Upper lobe of right lung (tissue), 1 donor: ENCODE data around the gene SLC23A1. TPM values are rescaled to one million over a fixed set of nuclear protein-coding genes. Genes with fewer than 3 reads are reported as not detected.

Experiments used
- ATAC-seq: fragments of 200-7000 bp; cut with Tn5 transposase; one replicate; pipeline ENCODE4 v1.9.1; 2020; ENCODE audit warnings: mild to moderate bottlenecking, moderate library complexity
- DNase-seq: peaks from one replicate; pipeline ENCODE4 v3.0.0-alpha.2; 2020
- H3K27ac ChIP-seq: fragments of 200-600 bp; one replicate; pipeline ENCODE4 v1.8.0; 2022
- H3K27me3 ChIP-seq: fragments of 200-600 bp; one replicate; pipeline ENCODE4 v1.8.0; 2022; ENCODE audit warnings: mild to moderate bottlenecking
- H3K36me3 ChIP-seq: fragments of 200-600 bp; one replicate; pipeline ENCODE4 v1.8.0; 2022
- H3K4me1 ChIP-seq: fragments of 200-600 bp; one replicate; pipeline ENCODE4 v1.8.0; 2022
- H3K4me3 ChIP-seq: fragments of 200-600 bp; one replicate; pipeline ENCODE4 v1.8.0; 2022; ENCODE audit warnings: mild to moderate bottlenecking
- H3K9me3 ChIP-seq: fragments of 200-600 bp; one replicate; pipeline ENCODE4 v1.8.0; 2022
- intact Hi-C: fragments of 100-400 bp; cut with DNase I; formaldehyde crosslinking; loops from one replicate; pipeline ENCODE4 v1.11.0; 2022
- total RNA-seq: library from RNA; stranded (reverse); fragmentation: NEBNext Ultra II Directional; extraction: Animal tissue kit (Norgen Biotek cat#: 25700); gene quantifications from one replicate; pipeline ENCODE4 v1.2.1, GENCODE V29; 2021
- TF ChIP-seq, protein P1 (sequence below): fragments of 200-600 bp; IDR thresholded peaks from one replicate; pipeline ENCODE4 v1.8.0; 2022; ENCODE audit warnings: antibody characterized with exemption
- donor health status: DM: no; HTN: yes; CAD: no; lungs with severe emphysema.

Gene SLC23A1
- total RNA-seq, 1 donor from 2014 or later, result not detected

DNA sequence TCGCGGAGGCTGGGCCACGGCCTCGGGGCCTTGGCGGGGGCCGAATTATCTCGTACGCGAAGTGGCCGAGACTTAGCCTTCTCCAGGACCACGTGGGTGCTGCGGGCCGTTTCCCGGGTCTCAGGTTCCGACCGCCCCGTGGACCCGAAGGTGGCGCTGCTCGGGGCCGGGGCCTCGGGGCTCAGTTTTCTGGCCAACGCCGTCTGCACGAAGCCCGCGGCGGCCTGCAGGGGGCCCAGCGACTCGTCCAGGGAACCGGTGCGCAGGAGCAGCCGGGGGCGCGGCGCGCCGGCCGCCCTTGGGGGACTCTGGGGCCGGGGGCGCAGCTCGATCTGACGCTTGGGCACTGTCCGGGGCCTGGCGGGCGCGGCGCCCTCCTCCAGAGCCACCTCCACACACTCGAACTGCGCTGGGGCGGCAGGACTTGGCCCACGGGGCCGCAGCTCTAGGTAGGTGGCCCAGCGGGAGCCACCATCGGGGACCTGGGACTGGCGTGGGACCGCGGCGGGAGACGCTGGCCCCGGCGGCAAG, 11.1 kb upstream of the SLC23A1 start:
- peak; percentile 70 for DNase-seq
- peaks cover 18% of the 10 kb centered on the region for H3K4me1 ChIP-seq
- intact Hi-C loops, result no loop called here

DNA sequence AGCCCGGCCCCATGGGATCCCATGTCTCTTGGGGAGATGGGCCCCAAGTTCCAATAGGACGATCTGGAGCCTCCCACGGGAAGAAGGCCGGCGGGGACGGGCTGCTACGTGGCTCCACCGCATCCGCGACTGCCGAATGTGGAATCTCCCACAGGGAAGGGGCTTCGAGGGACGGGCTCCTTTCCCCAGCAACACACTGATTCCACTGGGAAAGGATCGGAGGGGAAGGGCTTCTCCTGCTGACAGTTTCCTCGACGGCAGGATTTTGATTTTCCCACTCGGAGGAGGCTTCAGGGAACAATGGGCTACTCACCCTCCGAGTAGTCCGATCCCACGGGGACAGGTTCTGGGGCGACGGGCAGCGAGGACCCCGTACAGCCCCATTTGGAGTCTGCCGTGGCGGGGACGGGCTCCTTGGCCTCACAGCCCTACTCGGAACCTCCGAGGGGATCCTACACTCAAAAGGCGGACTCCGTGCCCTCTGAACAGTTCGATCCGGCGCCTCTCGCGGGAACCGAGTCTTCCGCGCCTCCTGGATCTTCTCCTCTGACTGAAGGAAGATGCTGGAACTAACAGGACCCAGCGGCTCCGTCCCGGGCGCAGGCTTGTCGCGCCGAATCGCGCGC, 10.5 kb upstream of the SLC23A1 start:
- H3K27ac ChIP-seq, result no peak overlapping the region
- intact Hi-C loops, result no loop called here
- peaks cover 19% of the 10 kb centered on the region for H3K27me3 ChIP-seq
- peaks cover 20% of the 10 kb centered on the region for H3K4me1 ChIP-seq
- H3K36me3 ChIP-seq, result no peaks in the 10 kb centered on the region
- H3K4me3 ChIP-seq, result peak overlapping the region; percentile 58
- DNase-seq (no peak), ATAC-seq (no peak)
- H3K9me3 ChIP-seq, result no peaks in the 10 kb centered on the region
- TF ChIP-seq, protein P1, sequence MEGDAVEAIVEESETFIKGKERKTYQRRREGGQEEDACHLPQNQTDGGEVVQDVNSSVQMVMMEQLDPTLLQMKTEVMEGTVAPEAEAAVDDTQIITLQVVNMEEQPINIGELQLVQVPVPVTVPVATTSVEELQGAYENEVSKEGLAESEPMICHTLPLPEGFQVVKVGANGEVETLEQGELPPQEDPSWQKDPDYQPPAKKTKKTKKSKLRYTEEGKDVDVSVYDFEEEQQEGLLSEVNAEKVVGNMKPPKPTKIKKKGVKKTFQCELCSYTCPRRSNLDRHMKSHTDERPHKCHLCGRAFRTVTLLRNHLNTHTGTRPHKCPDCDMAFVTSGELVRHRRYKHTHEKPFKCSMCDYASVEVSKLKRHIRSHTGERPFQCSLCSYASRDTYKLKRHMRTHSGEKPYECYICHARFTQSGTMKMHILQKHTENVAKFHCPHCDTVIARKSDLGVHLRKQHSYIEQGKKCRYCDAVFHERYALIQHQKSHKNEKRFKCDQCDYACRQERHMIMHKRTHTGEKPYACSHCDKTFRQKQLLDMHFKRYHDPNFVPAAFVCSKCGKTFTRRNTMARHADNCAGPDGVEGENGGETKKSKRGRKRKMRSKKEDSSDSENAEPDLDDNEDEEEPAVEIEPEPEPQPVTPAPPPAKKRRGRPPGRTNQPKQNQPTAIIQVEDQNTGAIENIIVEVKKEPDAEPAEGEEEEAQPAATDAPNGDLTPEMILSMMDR, result no peak

More for the DNA sequence above, 11.1 kb upstream of the SLC23A1 start:
- peaks cover 19% of the 10 kb centered on the region for H3K27me3 ChIP-seq
- no peak overlapping the region for H3K27ac ChIP-seq
- H3K9me3 ChIP-seq, result no peaks in the 10 kb centered on the region
- TF ChIP-seq, protein P1, result peak; percentile 48
- peak overlapping the region; percentile 58 for H3K4me3 ChIP-seq
- ATAC-seq, result peak; percentile 18
- no peaks in the 10 kb centered on the region for H3K36me3 ChIP-seq

DNA sequence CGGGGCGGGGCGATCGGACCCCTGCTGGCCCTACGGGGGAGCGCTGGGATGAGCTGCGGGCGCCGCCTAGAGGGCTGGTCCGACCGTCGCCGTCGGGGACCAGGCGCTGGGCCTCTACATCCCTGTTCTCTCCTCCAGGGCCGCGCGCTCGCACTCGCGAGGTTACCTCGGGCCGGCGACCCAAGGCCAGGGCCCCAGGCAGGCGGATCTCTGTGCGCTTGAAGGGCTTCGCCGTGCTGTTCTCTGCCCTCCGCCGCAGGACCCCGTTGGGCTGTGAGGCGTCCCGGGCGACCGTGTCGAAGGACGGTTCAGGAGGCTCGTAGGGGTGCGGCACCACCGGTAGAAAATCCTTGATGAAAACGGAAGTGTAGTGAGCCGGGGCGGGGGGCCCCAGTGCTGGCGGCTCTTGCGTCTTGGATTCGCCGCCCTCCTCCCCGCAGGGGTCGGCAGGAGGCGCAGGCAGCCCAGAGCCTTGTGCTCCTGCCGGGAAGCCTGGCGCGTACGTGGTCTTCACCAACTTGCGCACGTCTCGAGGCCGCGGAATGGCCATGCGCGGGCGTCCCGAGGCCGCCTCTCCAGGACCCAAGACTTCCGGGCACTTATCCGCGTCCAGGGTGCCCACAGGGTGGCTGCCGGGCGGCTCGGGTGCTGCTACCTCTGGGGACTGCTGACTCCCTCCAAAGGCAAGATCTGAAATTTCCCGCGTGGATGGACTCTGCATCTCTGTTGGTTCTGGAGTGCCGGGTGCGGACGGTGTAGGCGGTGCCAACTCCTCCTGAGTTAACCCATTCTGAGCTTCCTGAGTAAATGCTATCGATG, 9.8 kb upstream of the SLC23A1 start:
- peak overlapping the region; percentile 58 for H3K4me3 ChIP-seq
- peaks cover 28% of the 10 kb centered on the region for H3K4me1 ChIP-seq
- DNase-seq, result peak; percentile 84
- H3K9me3 ChIP-seq, result no peaks in the 10 kb centered on the region
- peak; percentile 77 for ATAC-seq
- peaks cover 19% of the 10 kb centered on the region for H3K27me3 ChIP-seq
- no peaks in the 10 kb centered on the region for H3K36me3 ChIP-seq
- no peak overlapping the region for H3K27ac ChIP-seq
- TF ChIP-seq, protein P1, result peak; percentile 53
- intact Hi-C loops, result no loop called here

DNA sequence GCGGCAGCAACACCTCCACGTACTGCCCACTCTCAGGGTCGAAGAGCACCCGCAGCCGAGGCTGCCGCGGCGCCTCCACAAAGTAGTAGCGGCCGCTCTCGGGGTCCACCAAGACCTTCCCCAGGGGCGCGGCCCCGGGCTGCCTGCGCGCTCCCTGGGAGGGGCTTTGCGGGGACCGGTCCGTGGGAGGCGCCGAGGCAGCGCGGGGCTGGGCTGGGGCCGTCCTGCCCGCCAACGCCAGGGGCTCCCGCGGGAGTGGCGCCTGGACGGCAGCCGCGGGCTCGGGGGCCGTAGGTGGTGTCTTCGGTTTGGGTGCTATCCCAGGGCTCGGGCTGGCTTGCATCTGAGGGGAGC, 9.2 kb upstream of the SLC23A1 start:
- peaks cover 19% of the 10 kb centered on the region for H3K27me3 ChIP-seq
- peak overlapping the region; percentile 58 for H3K4me3 ChIP-seq
- peaks cover 29% of the 10 kb centered on the region for H3K4me1 ChIP-seq
- no peaks in the 10 kb centered on the region for H3K36me3 ChIP-seq
- no peaks in the 10 kb centered on the region for H3K9me3 ChIP-seq
- ATAC-seq (peak; percentile 1), DNase-seq (no peak)
- TF ChIP-seq, protein P1, result no peak
- intact Hi-C loops, result no loop called here
- H3K27ac ChIP-seq, result no peak overlapping the region

DNA sequence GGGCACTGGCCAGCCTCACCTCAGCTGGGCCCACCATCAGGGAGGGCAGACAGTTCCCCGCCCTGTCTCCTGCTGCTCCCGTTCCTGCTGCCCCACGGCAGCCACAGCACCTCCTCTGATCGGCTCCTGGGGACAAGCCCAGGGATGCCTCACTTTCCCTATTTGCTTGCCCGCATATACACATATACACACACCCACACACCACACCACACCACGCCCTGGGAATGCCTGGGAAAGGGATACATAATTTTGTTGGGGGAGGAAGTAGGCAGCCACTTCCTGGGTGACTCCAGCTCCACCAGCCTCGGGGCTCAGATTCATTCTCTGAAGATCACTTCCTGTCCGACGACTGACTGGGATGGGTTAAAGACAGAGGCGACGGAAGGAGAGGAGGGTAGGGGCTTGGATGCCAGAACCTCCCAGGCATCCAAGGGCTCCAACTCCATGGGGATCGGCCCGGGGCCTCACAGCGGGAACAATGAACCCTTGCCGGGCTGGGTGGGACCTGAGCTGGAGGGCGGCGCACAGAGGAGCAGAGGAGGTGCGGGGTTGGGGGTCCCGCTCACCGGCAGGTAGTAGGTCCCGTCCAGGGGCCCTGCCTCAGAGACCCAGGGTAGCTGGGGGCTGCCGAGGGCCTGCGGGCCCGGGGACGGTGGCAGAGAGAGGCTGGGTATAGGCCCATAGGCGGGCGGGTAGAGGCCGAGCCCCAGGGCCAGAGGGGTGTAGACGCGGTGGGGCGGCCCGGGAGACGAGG, 8.7 kb upstream of the SLC23A1 start:
- intact Hi-C loops, result no loop called here

More for the DNA sequence above, 8.7 kb upstream of the SLC23A1 start:
- ATAC-seq (no peak), DNase-seq (no peak)
- TF ChIP-seq, protein P1, result no peak
- peaks cover 29% of the 10 kb centered on the region for H3K4me1 ChIP-seq
- peak overlapping the region; percentile 58 for H3K4me3 ChIP-seq
- H3K27ac ChIP-seq, result no peak overlapping the region
- no peaks in the 10 kb centered on the region for H3K9me3 ChIP-seq
- H3K27me3 ChIP-seq, result peaks cover 19% of the 10 kb centered on the region
- H3K36me3 ChIP-seq, result no peaks in the 10 kb centered on the region
